Thyroid gland (tissue), 4 donors: ENCODE measurements around the gene TKTL1. TPM values are rescaled to one million over a fixed set of nuclear protein-coding genes. Genes with fewer than 3 reads are reported as not detected.
A peak's percentile ranks its signal among the peaks of the same experiment; 100 is the strongest.

ENCODE experiments used
- DNase-seq, 2 donors: peaks; one replicate each; pipeline ENCODE4 v3.0.0-alpha.2; 2019
- H3K27ac ChIP-seq, 3 donors: fragments of 200-600 bp; sonication (generic); 1 replicate in 2 of 3; 2 replicates in 1 of 3; pipeline ENCODE4 v1.5.1; 2016 to 2019; ENCODE audit warnings: mild to moderate bottlenecking in 1 of 3, moderate library complexity in 1 of 3
- H3K27me3 ChIP-seq: fragments of 200-600 bp; sonication (generic); one replicate; pipeline ENCODE4 v1.5.1; 2019
- H3K36me3 ChIP-seq, 2 donors: fragments of 200-600 bp; sonication (generic); one replicate each; pipeline ENCODE4 v1.5.1; 2016 to 2019
- H3K4me1 ChIP-seq, 2 donors: fragments of 200-600 bp; sonication (generic); one replicate each; pipeline ENCODE4 v1.5.1; 2017 to 2019
- H3K4me3 ChIP-seq, 3 donors: fragments of 200-600 bp; sonication (generic); replicated peaks in 1 of 3; 1 replicate in 2 of 3; 2 replicates in 1 of 3; pipeline ENCODE4 v1.5.1; 2016; ENCODE audit warnings: mild to moderate bottlenecking in 1 of 3
- H3K9me3 ChIP-seq: fragments of 200-600 bp; sonication (generic); one replicate; pipeline ENCODE4 v1.5.1; 2017
- CTCF ChIP-seq, 6 experiments: fragments of 200-600 bp in 3 of 6; fragments of 450-650 bp in 3 of 6; sonication (generic) in 3 of 6; IDR thresholded peaks; one replicate each; pipeline ENCODE4 v1.5.1; 2016 to 2019; ENCODE audit warnings: antibody characterized with exemption in 6 of 6, mild to moderate bottlenecking in 2 of 6, inconsistent platforms in 1 of 6, moderate library complexity in 1 of 6
- POLR2A ChIP-seq, 2 donors: fragments of 450-650 bp; IDR thresholded peaks; one replicate each; pipeline ENCODE4 v1.6.1; 2017; ENCODE audit warnings: antibody characterized with exemption in 2 of 2, mild to moderate bottlenecking in 2 of 2, moderate library complexity in 1 of 2
- WGBS, 2 donors: methylation state at CpG; one replicate each; pipeline ENCODE4 v1.1.5; 2017; 5-methylcytosine and 5-hydroxymethylcytosine counted together
- intact Hi-C: fragments of 100-400 bp; cut with DNase I; formaldehyde crosslinking; loops from one replicate; pipeline ENCODE4 v1.15.1; 2023
- total RNA-seq, 4 donors: library from RNA; depleted of rRNA; stranded (reverse); fragments of >200 nt; gene quantifications; one replicate each; pipeline ENCODE4 v1.2.3, GENCODE V29; 2016

TKTL1 gene
- total RNA-seq, 4 donors from 2014 or later = 0.54 to 0.89 TPM; not detected in 2

GRCh38 chrX:154303476-154303875 is 7.9 kb downstream of the TKTL1 start:
- DNase-seq = no peak
- TF ChIP-seq POLR2A (IDR thresholded peaks at IDR 0.05) = no peak
- no peak for TF ChIP-seq CTCF (IDR thresholded peaks at IDR 0.05)
- H3K4me3 ChIP-seq = no peak overlapping the region
- no peak overlapping the region for H3K27ac ChIP-seq
- no peaks in the 10 kb centered on the region for H3K9me3 ChIP-seq
- H3K4me1 ChIP-seq = no peaks in the 10 kb centered on the region
- 83% methylated on average over 8 of the region's 8 CpGs for WGBS, 2 donors
- no peaks in the 10 kb centered on the region for H3K36me3 ChIP-seq
- no peaks in the 10 kb centered on the region for H3K27me3 ChIP-seq
- intact Hi-C loops = no loop called here

- H3K27me3 ChIP-seq = no peaks in the 10 kb centered on the region
- intact Hi-C loops = no loop called here
Observed at GRCh38 chrX:154304846-154305245, 9.3 kb downstream of the TKTL1 start.

GRCh38 chrX:154305541-154306205 is 10.1 kb downstream of the TKTL1 start:
- no peaks in the 10 kb centered on the region for H3K4me1 ChIP-seq
- WGBS, 2 donors = 80 to 84% methylated on average over 9 to 11 of the region's 11 CpGs
- TF ChIP-seq POLR2A (IDR thresholded peaks at IDR 0.05) (no peak), CTCF (IDR thresholded peaks at IDR 0.05) (no peak)
- H3K9me3 ChIP-seq = no peaks in the 10 kb centered on the region
- DNase-seq = peak in 1 of 2 donors; percentile 31
- H3K27me3 ChIP-seq = no peaks in the 10 kb centered on the region
- H3K4me3 ChIP-seq = no peak overlapping the region
- H3K36me3 ChIP-seq = no peaks in the 10 kb centered on the region
- no peak overlapping the region for H3K27ac ChIP-seq
- intact Hi-C loops = no loop called here

More at GRCh38 chrX:154304846-154305245, 9.3 kb downstream of the TKTL1 start:
- Histone ChIP-seq H3K36me3 (no peaks in the 10 kb centered on the region), H3K4me3 (no peak overlapping the region), H3K27ac (no peak overlapping the region), H3K4me1 (no peaks in the 10 kb centered on the region), H3K9me3 (no peaks in the 10 kb centered on the region)
- DNase-seq = no peak
- 44 to 60% methylated on average over 2 to 7 of the region's 10 CpGs for WGBS, 2 donors
- TF ChIP-seq POLR2A (IDR thresholded peaks at IDR 0.05) (no peak), CTCF (IDR thresholded peaks at IDR 0.05) (no peak)

- no peak for DNase-seq
- intact Hi-C loops = no loop called here
- no peak overlapping the region for H3K4me3 ChIP-seq
- H3K36me3 ChIP-seq = no peaks in the 10 kb centered on the region
- no peak overlapping the region for H3K27ac ChIP-seq
- TF ChIP-seq POLR2A (IDR thresholded peaks at IDR 0.05) (no peak), CTCF (IDR thresholded peaks at IDR 0.05) (no peak)
- H3K9me3 ChIP-seq = no peaks in the 10 kb centered on the region
- no peaks in the 10 kb centered on the region for H3K4me1 ChIP-seq
- 83 to 85% methylated on average over 5 to 6 of the region's 6 CpGs for WGBS, 2 donors
- no peaks in the 10 kb centered on the region for H3K27me3 ChIP-seq
Observed at GRCh38 chrX:154307202-154307601, 11.6 kb downstream of the TKTL1 start.

GRCh38 chrX:154308108-154308946 is 12.7 kb downstream of the TKTL1 start:
- Histone ChIP-seq H3K9me3 (no peaks in the 10 kb centered on the region), H3K27me3 (no peaks in the 10 kb centered on the region), H3K4me1 (no peaks in the 10 kb centered on the region), H3K4me3 (no peak overlapping the region), H3K27ac (no peak overlapping the region), H3K36me3 (no peaks in the 10 kb centered on the region)
- intact Hi-C loops = no loop called here
- 52 to 57% methylated on average over 8 to 9 of the region's 9 CpGs for WGBS, 2 donors
- TF ChIP-seq CTCF (IDR thresholded peaks at IDR 0.05) = peak; percentile 33 to 61 (median 46)
- TF ChIP-seq POLR2A (IDR thresholded peaks at IDR 0.05) = no peak
- peak; percentile 43 to 45 for DNase-seq
